B cell (primary cell): ENCODE results near the gene CHCHD2. TPM values are rescaled to one million over a fixed set of nuclear protein-coding genes. Genes with fewer than 3 reads are reported as not detected.
"Not testable (repeated sequence)": the region's sequence is repeated elsewhere in the genome, so short reads cannot be mapped to it uniquely, and the experiment has no call there.

Experiments used
- ATAC-seq: fragments of 200-7000 bp; cut with Tn5 transposase; one replicate; pipeline ENCODE4 v1.10.0; 2021; ENCODE audit warnings: low read depth, mild to moderate bottlenecking, moderate number of reproducible peaks, moderate library complexity
- CTCF ChIA-PET: fragments of 350-600 bp; sonication (Branson Sonifier 250); formaldehyde crosslinking; loops from one replicate; lab custom pipeline; 2021; ENCODE audit warnings: antibody characterized with exemption, inconsistent platforms; lab: Charles Lee
- POLR2A ChIA-PET: fragments of 350-600 bp; sonication (Branson Sonifier 250); formaldehyde crosslinking; loops from one replicate; lab custom pipeline; 2021; ENCODE audit warnings: antibody characterized with exemption; lab: Charles Lee
- DNase-seq: peaks from one replicate; pipeline ENCODE4 v3.0.0; 2013
- H2AFZ ChIP-seq: 2 replicates; pipeline ENCODE4 v1.6.1; 2012; ENCODE audit warnings: mild to moderate bottlenecking, low read depth, low read length; ENCODE audit not compliant: insufficient read depth, poor library complexity, severe bottlenecking
- H3K27ac ChIP-seq, 2 donors: 1 replicate in 1 of 2; 2 replicates in 1 of 2; pipeline ENCODE4 v1.5.1; 2012 to 2013; ENCODE audit warnings: low read length in 2 of 2, mild to moderate bottlenecking in 2 of 2, moderate library complexity in 1 of 2
- H3K27me3 ChIP-seq, 4 experiments: fragments of 200-600 bp in 1 of 4; sonication (generic) in 1 of 4; replicated peaks in 1 of 4; 1 replicate in 2 of 4; 2 replicates in 2 of 4; pipeline versions ENCODE4 v1.6.1 to v1.7.0; 2013 to 2016; ENCODE audit warnings: low read length in 3 of 4, mild to moderate bottlenecking in 2 of 4, mixed read lengths in 1 of 4, moderate library complexity in 1 of 4; ENCODE audit not compliant: insufficient read depth in 4 of 4, control insufficient read depth in 3 of 4; ENCODE audit errors: control extremely low read depth in 1 of 4
- H3K36me3 ChIP-seq, 2 experiments: replicated peaks in 1 of 2; 1 replicate in 1 of 2; 2 replicates in 1 of 2; pipeline versions ENCODE4 v1.6.1 to v1.7.1; 2013; ENCODE audit warnings: low read length in 1 of 2; ENCODE audit not compliant: insufficient read depth in 2 of 2, control insufficient read depth in 1 of 2; ENCODE audit errors: control extremely low read depth in 1 of 2, extremely low read depth in 1 of 2
- H3K4me1 ChIP-seq, 2 donors: fragments of 200-600 bp in 1 of 2; sonication (generic) in 1 of 2; 1 replicate in 1 of 2; 2 replicates in 1 of 2; pipeline versions ENCODE4 v1.5.1 to v1.6.1; 2013 to 2017; ENCODE audit warnings: low read length in 2 of 2; ENCODE audit not compliant: control insufficient read depth in 2 of 2, insufficient read depth in 2 of 2
- H3K4me2 ChIP-seq: replicated peaks from 2 replicates; pipeline ENCODE3; 2012; ENCODE audit warnings: mild to moderate bottlenecking, low read depth, low read length; ENCODE audit not compliant: poor library complexity, severe bottlenecking
- H3K4me3 ChIP-seq, 5 experiments: fragments of 200-600 bp in 1 of 5; sonication (generic) in 1 of 5; 1 replicate in 3 of 5; 2 replicates in 2 of 5; pipeline versions ENCODE4 v1.5.1 to v1.7.0; 2011 to 2016; ENCODE audit warnings: low read length in 4 of 5, mild to moderate bottlenecking in 4 of 5, low read depth in 2 of 5, control low read depth in 1 of 5, moderate library complexity in 1 of 5; ENCODE audit not compliant: insufficient read depth in 1 of 5; ENCODE audit errors: control extremely low read depth in 1 of 5, extremely low read depth in 1 of 5
- H3K79me2 ChIP-seq: fragments of 200-600 bp; sonication (generic); one replicate; pipeline ENCODE4 v1.6.0; 2016; ENCODE audit warnings: low read length; ENCODE audit not compliant: control insufficient read depth, insufficient read depth
- H3K9ac ChIP-seq: fragments of 200-600 bp; sonication (generic); 2 replicates; pipeline ENCODE4 v1.6.1; 2017; ENCODE audit warnings: mild to moderate bottlenecking, low read length, moderate library complexity
- H3K9me3 ChIP-seq, 3 donors: one replicate each; pipeline versions ENCODE4 v1.6.1 to v1.7.1; 2013; ENCODE audit warnings: low read length in 2 of 3; ENCODE audit not compliant: control insufficient read depth in 2 of 3, insufficient read depth in 1 of 3; ENCODE audit errors: control extremely low read depth in 1 of 3
- H4K20me1 ChIP-seq: 2 replicates; pipeline ENCODE4 v1.6.0; 2012; ENCODE audit warnings: mild to moderate bottlenecking, low read length; ENCODE audit not compliant: insufficient read depth, control insufficient read depth, poor library complexity, severe bottlenecking
- H3K27ac Mint-ChIP-seq: one replicate; pipeline ENCODE4 v1.8.0; 2021; ENCODE audit warnings: mixed read lengths
- H3K27me3 Mint-ChIP-seq: one replicate; pipeline ENCODE4 v1.8.0; 2021; ENCODE audit warnings: mixed read lengths
- H3K4me1 Mint-ChIP-seq: one replicate; pipeline ENCODE4 v1.8.0; 2021; ENCODE audit warnings: mixed read lengths
- H3K4me3 Mint-ChIP-seq: one replicate; pipeline ENCODE4 v1.8.0; 2021; ENCODE audit warnings: mixed read lengths
- H3K9me3 Mint-ChIP-seq: one replicate; pipeline ENCODE4 v1.8.0; 2022; ENCODE audit warnings: mixed read lengths; ENCODE audit not compliant: insufficient read depth
- EZH2 ChIP-seq: IDR thresholded peaks from 2 replicates; pipeline ENCODE4 v1.6.1; 2012; ENCODE audit warnings: borderline replicate concordance, low read depth, mild to moderate bottlenecking, moderate library complexity, low read length; ENCODE audit not compliant: insufficient read depth, poor library complexity, severe bottlenecking
- WGBS: methylation state at CpG from one replicate; pipeline ENCODE4 v1.1.5; 2013; ENCODE audit warnings: missing lambda C conversion rate; ENCODE audit not compliant: insufficient coverage; 5-methylcytosine and 5-hydroxymethylcytosine counted together
- intact Hi-C: fragments of 100-400 bp; cut with micrococcal nuclease; formaldehyde crosslinking; loops from one replicate; pipeline ENCODE4 v1.10.0; 2022
- polyA plus RNA-seq: library from polyadenylated mRNA; depleted of rRNA; stranded (reverse); fragments of >200 nt; gene quantifications from 2 replicates; pipeline ENCODE4 v1.2.3, GENCODE V29; 2012
- total RNA-seq, 2 donors: library from RNA; stranded (reverse); fragments of 120-200 nt in 1 of 2; gene quantifications; 1 replicate in 1 of 2; 2 replicates in 1 of 2; pipeline versions ENCODE4 v1.2.3 to v1.2.4, GENCODE V29; 2013 to 2022
- TF ChIP-seq, protein P1 (sequence below): fragments of 200-600 bp; IDR thresholded peaks from one replicate; pipeline ENCODE4 v1.8.0; 2022; ENCODE audit warnings: antibody characterized with exemption, mild to moderate bottlenecking

The CHCHD2 gene
- total and polyA plus RNA-seq, 2 donors (not counting 1 experiment from before 2014, with no cell fraction given), result 166 to 286 TPM

DNA sequence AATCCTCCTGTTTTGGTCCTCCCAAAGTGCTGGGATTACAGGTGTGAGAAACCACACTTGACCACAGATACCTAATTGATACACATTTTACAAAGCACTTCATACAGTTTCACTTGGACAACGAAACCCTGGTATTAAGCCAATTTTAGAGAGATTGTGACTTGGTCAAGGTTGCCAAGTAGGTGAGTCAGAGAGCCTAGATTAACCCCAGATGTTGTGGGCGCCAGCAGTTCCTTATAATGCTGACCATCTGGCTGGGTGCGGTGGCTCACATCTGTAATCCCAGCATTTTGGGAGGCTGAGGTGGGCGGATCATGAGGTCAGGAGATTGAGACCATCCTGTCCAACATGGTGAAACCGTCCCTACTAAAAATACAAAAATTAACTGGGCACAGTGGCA, 8.6 kb downstream of the CHCHD2 start:
- no peaks in the 10 kb centered on the region for H3K79me2 ChIP-seq
- DNase-seq (no peak), ATAC-seq (no peak)
- peaks cover 13 to 36% of the 10 kb centered on the region in 2 experiments for H3K36me3 ChIP-seq
- H3K27me3 ChIP-seq, result no peaks in the 10 kb centered on the region
- H3K9me3 Mint-ChIP-seq, result no peaks in the 10 kb centered on the region
- 89% methylated on average over 3 of the region's 5 CpGs for WGBS
- TF ChIP-seq, protein P1, sequence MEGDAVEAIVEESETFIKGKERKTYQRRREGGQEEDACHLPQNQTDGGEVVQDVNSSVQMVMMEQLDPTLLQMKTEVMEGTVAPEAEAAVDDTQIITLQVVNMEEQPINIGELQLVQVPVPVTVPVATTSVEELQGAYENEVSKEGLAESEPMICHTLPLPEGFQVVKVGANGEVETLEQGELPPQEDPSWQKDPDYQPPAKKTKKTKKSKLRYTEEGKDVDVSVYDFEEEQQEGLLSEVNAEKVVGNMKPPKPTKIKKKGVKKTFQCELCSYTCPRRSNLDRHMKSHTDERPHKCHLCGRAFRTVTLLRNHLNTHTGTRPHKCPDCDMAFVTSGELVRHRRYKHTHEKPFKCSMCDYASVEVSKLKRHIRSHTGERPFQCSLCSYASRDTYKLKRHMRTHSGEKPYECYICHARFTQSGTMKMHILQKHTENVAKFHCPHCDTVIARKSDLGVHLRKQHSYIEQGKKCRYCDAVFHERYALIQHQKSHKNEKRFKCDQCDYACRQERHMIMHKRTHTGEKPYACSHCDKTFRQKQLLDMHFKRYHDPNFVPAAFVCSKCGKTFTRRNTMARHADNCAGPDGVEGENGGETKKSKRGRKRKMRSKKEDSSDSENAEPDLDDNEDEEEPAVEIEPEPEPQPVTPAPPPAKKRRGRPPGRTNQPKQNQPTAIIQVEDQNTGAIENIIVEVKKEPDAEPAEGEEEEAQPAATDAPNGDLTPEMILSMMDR, result no peak
- no peak for TF ChIP-seq EZH2
- H4K20me1 ChIP-seq, result no peaks in the 10 kb centered on the region
- H3K9ac ChIP-seq, result no peak overlapping the region
- no peak overlapping the region for H3K27ac ChIP-seq
- H3K27ac Mint-ChIP-seq, result no peak overlapping the region
- H2AFZ ChIP-seq, result no peak overlapping the region
- intact Hi-C loops, result no loop called here
- no peaks in the 10 kb centered on the region for H3K4me1 ChIP-seq
- no peaks in the 10 kb centered on the region for H3K9me3 ChIP-seq
- CTCF ChIA-PET, result no interaction called here
- no peaks in the 10 kb centered on the region for H3K27me3 Mint-ChIP-seq
- POLR2A ChIA-PET, result interaction anchor here (0.7 kb wide), 1 partner anchor 955 kb away, joined by 3 read pairs; no protein-coding TSS in a partner anchor
- H3K4me3 ChIP-seq, result no peak overlapping the region
- H3K4me1 Mint-ChIP-seq, result no peaks in the 10 kb centered on the region
- H3K4me3 Mint-ChIP-seq, result no peak overlapping the region
- H3K4me2 ChIP-seq, result no peak overlapping the region

DNA sequence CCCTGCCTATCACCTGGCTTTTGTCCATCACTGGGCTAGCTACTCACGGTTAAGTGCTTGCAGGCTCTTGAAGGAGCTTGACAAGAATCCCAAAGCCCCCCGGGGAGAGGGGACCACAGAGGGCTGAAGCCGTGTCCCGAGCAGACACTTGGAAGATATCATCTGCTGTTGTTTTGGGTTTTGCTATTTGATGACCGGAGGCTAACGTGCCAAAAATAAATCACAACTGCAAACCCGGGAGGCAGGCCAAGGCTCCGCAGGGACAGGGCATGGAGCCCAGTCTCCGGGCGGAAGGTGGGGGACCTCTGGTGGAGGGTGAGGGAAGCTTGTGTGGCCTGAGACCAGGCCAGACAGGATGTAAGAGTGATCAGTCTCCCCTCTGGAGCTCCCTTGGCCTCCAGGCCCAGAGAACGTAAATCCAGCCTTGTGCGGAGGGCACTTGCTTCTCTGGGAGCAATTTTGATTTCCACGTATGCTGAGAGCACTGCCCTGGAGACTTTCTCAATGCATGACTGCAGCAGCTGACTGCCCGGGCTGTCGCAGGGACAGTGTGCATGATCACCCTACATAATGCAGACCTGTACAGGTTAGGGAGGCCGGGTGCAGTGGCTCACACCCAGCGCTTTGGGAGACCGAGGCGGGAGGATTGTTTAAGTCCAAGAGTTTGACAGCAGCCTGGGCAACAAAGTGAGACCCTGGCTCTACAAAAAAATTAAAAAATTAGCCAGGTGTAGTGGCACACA, 13.3 kb downstream of the CHCHD2 start, which contains the start of gene PHKG1:
PHKG1 (minus strand) TSS at position 164 of the 743 bp plus-strand sequence. CDS start 4,011 bp downstream, outside the sequence.
- H3K4me2 ChIP-seq, result no peak within 1 kb of the TSS
- intact Hi-C loops, result no loop called here
- no peaks in the 10 kb centered on the region for H3K27me3 Mint-ChIP-seq
- DNase-seq (no peak), ATAC-seq (no peak)
- no peaks in the 10 kb centered on the region for H3K27me3 ChIP-seq
- H3K9ac ChIP-seq, result no peak within 1 kb of the TSS
- no peaks in the 10 kb centered on the region for H3K9me3 Mint-ChIP-seq
- H3K4me1 Mint-ChIP-seq, result no peaks in the 10 kb centered on the region
- whole genome bisulfite sequencing, result 85% methylated on average over 14 of the region's 19 CpGs
- no peak within 1 kb of the TSS for H3K27ac Mint-ChIP-seq
- no peak within 1 kb of the TSS for H3K4me3 ChIP-seq
- H3K79me2 ChIP-seq, result no peaks in the 10 kb centered on the region
- ChIA-PET POLR2A (no interaction called here), CTCF (no interaction called here)
- no peak within 1 kb of the TSS for H3K27ac ChIP-seq
- H3K4me1 ChIP-seq, result no peaks in the 10 kb centered on the region
- no peaks in the 10 kb centered on the region for H4K20me1 ChIP-seq
- no peak within 1 kb of the TSS for H3K4me3 Mint-ChIP-seq
- H3K36me3 ChIP-seq, result peaks cover 0 to 3% of the 10 kb centered on the region in 2 experiments
- TF ChIP-seq, protein P1, result no peak
- TF ChIP-seq EZH2, result no peak
- no peaks in the 10 kb centered on the region for H3K9me3 ChIP-seq
- H2AFZ ChIP-seq, result no peak within 1 kb of the TSS

DNA sequence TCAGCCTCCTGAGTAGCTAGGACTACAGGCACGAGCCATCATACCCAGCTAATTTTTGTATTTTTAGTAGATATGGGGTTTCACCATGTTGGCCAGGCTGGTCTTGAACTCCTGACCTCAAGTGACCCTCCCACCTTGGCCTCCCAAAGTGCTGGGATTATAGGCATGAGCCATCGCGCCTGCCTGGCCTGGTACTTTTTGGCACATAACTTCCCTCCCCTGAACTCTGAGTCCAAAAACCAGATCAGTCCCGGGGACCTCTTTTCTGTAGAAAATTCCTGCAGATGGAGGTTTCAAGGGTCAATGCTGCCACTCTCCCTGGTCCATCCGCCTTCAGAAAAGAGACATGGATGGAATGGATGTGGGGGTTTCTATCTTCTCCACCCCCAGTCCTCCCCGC, 13.9 kb downstream of the CHCHD2 start:
- POLR2A ChIA-PET, ATAC-seq, intact Hi-C loops, H4K20me1 ChIP-seq, H3K27me3 Mint-ChIP-seq, H2AFZ ChIP-seq, H3K9ac ChIP-seq, H3K4me1 ChIP-seq, H3K9me3 ChIP-seq, H3K36me3 ChIP-seq, CTCF ChIA-PET, H3K9me3 Mint-ChIP-seq, H3K4me2 ChIP-seq, H3K4me3 Mint-ChIP-seq, H3K79me2 ChIP-seq, DNase-seq, H3K27ac Mint-ChIP-seq, H3K27ac ChIP-seq, H3K4me3 ChIP-seq, H3K27me3 ChIP-seq, H3K4me1 Mint-ChIP-seq: not testable (repeated sequence)
- 100% methylated on average over 3 of the region's 6 CpGs for WGBS
